B cell (primary cell): Measurements from ENCODE around the gene USP30. TPM values are rescaled to one million over a fixed set of nuclear protein-coding genes. Genes with fewer than 3 reads are reported as not detected.

Experiments
- ATAC-seq: fragments of 200-7000 bp; cut with Tn5 transposase; one replicate; pipeline ENCODE4 v1.10.0; 2021; ENCODE audit warnings: low read depth, mild to moderate bottlenecking, moderate number of reproducible peaks, moderate library complexity
- CTCF ChIA-PET: fragments of 350-600 bp; sonication (Branson Sonifier 250); formaldehyde crosslinking; loops from one replicate; lab custom pipeline; 2021; ENCODE audit warnings: antibody characterized with exemption, inconsistent platforms; lab: Charles Lee
- POLR2A ChIA-PET: fragments of 350-600 bp; sonication (Branson Sonifier 250); formaldehyde crosslinking; loops from one replicate; lab custom pipeline; 2021; ENCODE audit warnings: antibody characterized with exemption; lab: Charles Lee
- DNase-seq: peaks from one replicate; pipeline ENCODE4 v3.0.0; 2013
- H2AFZ ChIP-seq: 2 replicates; pipeline ENCODE4 v1.6.1; 2012; ENCODE audit warnings: mild to moderate bottlenecking, low read depth, low read length; ENCODE audit not compliant: insufficient read depth, poor library complexity, severe bottlenecking
- H3K27ac ChIP-seq, 2 donors: 1 replicate in 1 of 2; 2 replicates in 1 of 2; pipeline ENCODE4 v1.5.1; 2012 to 2013; ENCODE audit warnings: low read length in 2 of 2, mild to moderate bottlenecking in 2 of 2, moderate library complexity in 1 of 2
- H3K27me3 ChIP-seq, 4 experiments: fragments of 200-600 bp in 1 of 4; sonication (generic) in 1 of 4; replicated peaks in 1 of 4; 1 replicate in 2 of 4; 2 replicates in 2 of 4; pipeline versions ENCODE4 v1.6.1 to v1.7.0; 2013 to 2016; ENCODE audit warnings: low read length in 3 of 4, mild to moderate bottlenecking in 2 of 4, mixed read lengths in 1 of 4, moderate library complexity in 1 of 4; ENCODE audit not compliant: insufficient read depth in 4 of 4, control insufficient read depth in 3 of 4; ENCODE audit errors: control extremely low read depth in 1 of 4
- H3K36me3 ChIP-seq, 2 experiments: replicated peaks in 1 of 2; 1 replicate in 1 of 2; 2 replicates in 1 of 2; pipeline versions ENCODE4 v1.6.1 to v1.7.1; 2013; ENCODE audit warnings: low read length in 1 of 2; ENCODE audit not compliant: insufficient read depth in 2 of 2, control insufficient read depth in 1 of 2; ENCODE audit errors: control extremely low read depth in 1 of 2, extremely low read depth in 1 of 2
- H3K4me1 ChIP-seq, 2 donors: fragments of 200-600 bp in 1 of 2; sonication (generic) in 1 of 2; 1 replicate in 1 of 2; 2 replicates in 1 of 2; pipeline versions ENCODE4 v1.5.1 to v1.6.1; 2013 to 2017; ENCODE audit warnings: low read length in 2 of 2; ENCODE audit not compliant: control insufficient read depth in 2 of 2, insufficient read depth in 2 of 2
- H3K4me2 ChIP-seq: replicated peaks from 2 replicates; pipeline ENCODE3; 2012; ENCODE audit warnings: mild to moderate bottlenecking, low read depth, low read length; ENCODE audit not compliant: poor library complexity, severe bottlenecking
- H3K4me3 ChIP-seq, 5 experiments: fragments of 200-600 bp in 1 of 5; sonication (generic) in 1 of 5; 1 replicate in 3 of 5; 2 replicates in 2 of 5; pipeline versions ENCODE4 v1.5.1 to v1.7.0; 2011 to 2016; ENCODE audit warnings: low read length in 4 of 5, mild to moderate bottlenecking in 4 of 5, low read depth in 2 of 5, control low read depth in 1 of 5, moderate library complexity in 1 of 5; ENCODE audit not compliant: insufficient read depth in 1 of 5; ENCODE audit errors: control extremely low read depth in 1 of 5, extremely low read depth in 1 of 5
- H3K79me2 ChIP-seq: fragments of 200-600 bp; sonication (generic); one replicate; pipeline ENCODE4 v1.6.0; 2016; ENCODE audit warnings: low read length; ENCODE audit not compliant: control insufficient read depth, insufficient read depth
- H3K9ac ChIP-seq: fragments of 200-600 bp; sonication (generic); 2 replicates; pipeline ENCODE4 v1.6.1; 2017; ENCODE audit warnings: mild to moderate bottlenecking, low read length, moderate library complexity
- H3K9me3 ChIP-seq, 3 donors: one replicate each; pipeline versions ENCODE4 v1.6.1 to v1.7.1; 2013; ENCODE audit warnings: low read length in 2 of 3; ENCODE audit not compliant: control insufficient read depth in 2 of 3, insufficient read depth in 1 of 3; ENCODE audit errors: control extremely low read depth in 1 of 3
- H4K20me1 ChIP-seq: 2 replicates; pipeline ENCODE4 v1.6.0; 2012; ENCODE audit warnings: mild to moderate bottlenecking, low read length; ENCODE audit not compliant: insufficient read depth, control insufficient read depth, poor library complexity, severe bottlenecking
- H3K27ac Mint-ChIP-seq: one replicate; pipeline ENCODE4 v1.8.0; 2021; ENCODE audit warnings: mixed read lengths
- H3K27me3 Mint-ChIP-seq: one replicate; pipeline ENCODE4 v1.8.0; 2021; ENCODE audit warnings: mixed read lengths
- H3K4me1 Mint-ChIP-seq: one replicate; pipeline ENCODE4 v1.8.0; 2021; ENCODE audit warnings: mixed read lengths
- H3K4me3 Mint-ChIP-seq: one replicate; pipeline ENCODE4 v1.8.0; 2021; ENCODE audit warnings: mixed read lengths
- H3K9me3 Mint-ChIP-seq: one replicate; pipeline ENCODE4 v1.8.0; 2022; ENCODE audit warnings: mixed read lengths; ENCODE audit not compliant: insufficient read depth
- CTCF ChIP-seq: fragments of 200-600 bp; IDR thresholded peaks from one replicate; pipeline ENCODE4 v1.8.0; 2022; ENCODE audit warnings: antibody characterized with exemption, mild to moderate bottlenecking
- EZH2 ChIP-seq: IDR thresholded peaks from 2 replicates; pipeline ENCODE4 v1.6.1; 2012; ENCODE audit warnings: borderline replicate concordance, low read depth, mild to moderate bottlenecking, moderate library complexity, low read length; ENCODE audit not compliant: insufficient read depth, poor library complexity, severe bottlenecking
- WGBS: methylation state at CpG from one replicate; pipeline ENCODE4 v1.1.5; 2013; ENCODE audit warnings: missing lambda C conversion rate; ENCODE audit not compliant: insufficient coverage; 5-methylcytosine and 5-hydroxymethylcytosine counted together
- intact Hi-C: fragments of 100-400 bp; cut with micrococcal nuclease; formaldehyde crosslinking; loops from one replicate; pipeline ENCODE4 v1.10.0; 2022
- polyA plus RNA-seq: library from polyadenylated mRNA; depleted of rRNA; stranded (reverse); fragments of >200 nt; gene quantifications from 2 replicates; pipeline ENCODE4 v1.2.3, GENCODE V29; 2012
- total RNA-seq, 2 donors: library from RNA; stranded (reverse); fragments of 120-200 nt in 1 of 2; gene quantifications; 1 replicate in 1 of 2; 2 replicates in 1 of 2; pipeline versions ENCODE4 v1.2.3 to v1.2.4, GENCODE V29; 2013 to 2022

The USP30 gene
- total and polyA plus RNA-seq, 2 donors (not counting 1 experiment from before 2014, with no cell fraction given): 7.2 to 32.5 TPM

DNA sequence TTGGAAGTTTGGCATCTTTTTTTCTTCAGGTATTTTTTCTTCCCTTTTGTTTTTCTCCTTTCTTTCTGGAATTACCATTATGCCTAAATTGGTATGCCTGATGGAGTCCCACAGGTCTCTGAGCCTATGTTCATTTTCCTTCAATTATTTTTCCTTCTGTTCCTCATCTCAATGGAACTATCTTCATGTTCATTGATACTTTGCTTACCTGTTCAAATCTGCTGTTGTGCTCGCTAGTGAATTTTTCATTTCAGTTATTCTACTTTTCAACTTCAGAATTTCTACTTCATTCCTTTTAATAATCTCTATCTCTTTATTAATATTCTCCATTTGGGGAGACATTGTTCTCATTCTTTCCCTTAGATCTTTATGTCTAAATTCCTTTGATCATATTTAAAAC lies 15.4 kb upstream of the USP30 start:
- TF ChIP-seq EZH2 (no peak), CTCF (no peak)
- CTCF ChIA-PET: no interaction called here
- Histone ChIP-seq H4K20me1 (no peaks in the 10 kb centered on the region), H3K4me2 (no peak overlapping the region), H2AFZ (no peak overlapping the region), H3K9me3 (peaks cover 0 to 19% (median 18%) of the 10 kb centered on the region in 3 donors), H3K4me1 (no peaks in the 10 kb centered on the region), H3K9ac (no peak overlapping the region), H3K27me3 (peaks cover 0 to 9% (median 0%) of the 10 kb centered on the region in 4 experiments), H3K27ac (no peak overlapping the region), H3K79me2 (no peaks in the 10 kb centered on the region), H3K4me3 (no peak overlapping the region), H3K36me3 (no peaks in the 10 kb centered on the region)
- H3K4me3 Mint-ChIP-seq: no peak overlapping the region
- H3K4me1 Mint-ChIP-seq: no peaks in the 10 kb centered on the region
- no CpG with 5 or more reads among the region's 1 CpG for WGBS
- POLR2A ChIA-PET: no interaction called here
- intact Hi-C loops: no loop called here
- no peak for ATAC-seq
- DNase-seq: no peak
- H3K27me3 Mint-ChIP-seq: peaks cover 19% of the 10 kb centered on the region
- no peak overlapping the region for H3K27ac Mint-ChIP-seq
- H3K9me3 Mint-ChIP-seq: peaks cover 4% of the 10 kb centered on the region

GRCh38 chr12:109044241-109044640 lies 8.1 kb upstream of the USP30 start:
- no peak overlapping the region for H3K27ac ChIP-seq
- no peaks in the 10 kb centered on the region for H3K36me3 ChIP-seq
- ChIA-PET CTCF (no interaction called here), POLR2A (no interaction called here)
- H3K27me3 ChIP-seq: peaks cover 0 to 12% (median 3%) of the 10 kb centered on the region in 4 experiments
- H3K9me3 Mint-ChIP-seq: no peaks in the 10 kb centered on the region
- H3K4me3 Mint-ChIP-seq: no peak overlapping the region
- no peak for TF ChIP-seq CTCF
- TF ChIP-seq EZH2: no peak
- ATAC-seq (no peak), DNase-seq (no peak)
- no peaks in the 10 kb centered on the region for H3K4me1 ChIP-seq
- H3K4me2 ChIP-seq: no peak overlapping the region
- peaks cover 0 to 10% (median 8%) of the 10 kb centered on the region in 3 donors for H3K9me3 ChIP-seq
- WGBS: no CpG with 5 or more reads among the region's 5 CpGs
- peaks cover 25% of the 10 kb centered on the region for H3K27me3 Mint-ChIP-seq
- no peaks in the 10 kb centered on the region for H3K4me1 Mint-ChIP-seq
- H4K20me1 ChIP-seq: no peaks in the 10 kb centered on the region
- H2AFZ ChIP-seq: no peak overlapping the region
- no peak overlapping the region for H3K27ac Mint-ChIP-seq
- no peak overlapping the region for H3K9ac ChIP-seq
- H3K4me3 ChIP-seq: no peak overlapping the region
- no peaks in the 10 kb centered on the region for H3K79me2 ChIP-seq
- intact Hi-C loops: no loop called here
